ENCODE data around the gene FLT4. TPM values are rescaled to one million over a fixed set of nuclear protein-coding genes. Genes with fewer than 3 reads are reported as not detected.
"Not testable (repeated sequence)": the region's sequence is repeated elsewhere in the genome, so short reads cannot be mapped to it uniquely, and the experiment has no call there.

The FLT4 gene
- polyA plus RNA-seq, result 10.2 TPM
- long read RNA-seq, donor 1, result 0 reads
- long read RNA-seq, donor 2, result 0 reads
- long read RNA-seq, donor 3, partial matches to known transcripts, result 0 of 2 reads
- long read RNA-seq, donor 3, other reads (novel, unspliced or antisense), result 0 of 2 reads
- long read RNA-seq, donor 4, result 0 reads
- long read RNA-seq, donor 5, result 0 reads
- long read RNA-seq, donor 6, result 0 reads
- long read RNA-seq, donor 7, result 0 reads
- long read RNA-seq, donor 8, full-length matches to known transcripts, result 1 of 1 reads
- long read RNA-seq, donor 8, partial matches to known transcripts, result 0 of 1 reads
- long read RNA-seq, donor 8, other reads (novel, unspliced or antisense), result 0 of 1 reads
- long read RNA-seq, donor 9, result 0 reads
- long read RNA-seq, donor 10, full-length matches to known transcripts, result 1 of 1 reads
- long read RNA-seq, donor 10, partial matches to known transcripts, result 0 of 1 reads
- long read RNA-seq, donor 10, other reads (novel, unspliced or antisense), result 0 of 1 reads
- long read RNA-seq, donor 11, partial matches to known transcripts, result 5 of 5 reads
- long read RNA-seq, donor 11, other reads (novel, unspliced or antisense), result 0 of 5 reads

GRCh38 chr5:180649297-180650039 is at the start of gene FLT4:
Gene FLT4 (minus strand): TSS chr5:180649600. CDS start chr5:180649545, 55 bp downstream.
- Histone ChIP-seq H3K27ac (ENCODE audit: low read length) (no peak within 1 kb of the TSS), H3K36me3 (ENCODE audit: control insufficient read depth, insufficient read depth, low read length) (no peaks in the 10 kb centered on the region), H3K4me1 (ENCODE audit: control insufficient read depth, insufficient read depth, low read length) (no peaks in the 10 kb centered on the region), H3K9me3 (ENCODE audit: control insufficient read depth, low read depth, low read length) (no peaks in the 10 kb centered on the region), H3K4me3 (ENCODE audit: low read length) (no peak within 1 kb of the TSS), H3K27me3 (ENCODE audit: control insufficient read depth, insufficient read depth, low read length) (peaks cover 66% of the 10 kb centered on the region)
- no peak for DNase-seq
- no CpG with 5 or more reads among the region's 89 CpGs for WGBS (ENCODE audit: insufficient coverage, low lambda C conversion rate)

DNA sequence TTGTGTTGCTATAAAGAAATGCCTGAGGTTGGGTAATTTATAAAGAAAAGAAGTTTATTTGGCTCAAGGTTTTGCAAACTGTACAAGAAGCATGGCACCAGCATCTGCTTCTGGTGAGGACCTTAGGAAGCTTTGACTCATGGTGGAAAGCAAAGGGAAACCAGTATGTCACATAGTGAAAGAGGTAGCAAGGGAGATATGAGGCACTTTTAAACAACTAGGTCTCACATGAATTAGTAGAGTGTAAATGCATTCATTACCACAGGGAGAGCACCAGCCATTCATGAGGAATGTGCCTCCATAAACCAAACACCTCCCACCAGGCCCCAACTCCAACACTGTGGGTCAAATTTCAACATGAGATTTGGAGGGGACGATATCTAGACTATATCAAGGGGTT is 49.6 kb upstream of the FLT4 start:
- WGBS (ENCODE audit: insufficient coverage, low lambda C conversion rate), result no CpG with 5 or more reads among the region's 1 CpG
- H3K4me1 ChIP-seq (ENCODE audit: control insufficient read depth, insufficient read depth, low read length), result no peaks in the 10 kb centered on the region
- H3K36me3 ChIP-seq (ENCODE audit: control insufficient read depth, insufficient read depth, low read length), result no peaks in the 10 kb centered on the region
- no peak overlapping the region for H3K27ac ChIP-seq (ENCODE audit: low read length)
- no peaks in the 10 kb centered on the region for H3K9me3 ChIP-seq (ENCODE audit: control insufficient read depth, low read depth, low read length)
- H3K4me3 ChIP-seq (ENCODE audit: low read length), result no peak overlapping the region
- no peaks in the 10 kb centered on the region for H3K27me3 ChIP-seq (ENCODE audit: control insufficient read depth, insufficient read depth, low read length)
- no peak for DNase-seq

GRCh38 chr5:180696116-180696515 is 46.7 kb upstream of the FLT4 start:
- Histone ChIP-seq H3K4me1 (ENCODE audit: control insufficient read depth, insufficient read depth, low read length) (no peaks in the 10 kb centered on the region), H3K27me3 (ENCODE audit: control insufficient read depth, insufficient read depth, low read length) (peaks cover 9% of the 10 kb centered on the region), H3K27ac (ENCODE audit: low read length) (no peak overlapping the region), H3K9me3 (ENCODE audit: control insufficient read depth, low read depth, low read length) (no peaks in the 10 kb centered on the region), H3K36me3 (ENCODE audit: control insufficient read depth, insufficient read depth, low read length) (no peaks in the 10 kb centered on the region), H3K4me3 (ENCODE audit: low read length) (no peak overlapping the region)
- no peak for DNase-seq
- WGBS (ENCODE audit: insufficient coverage, low lambda C conversion rate), result no CpG with 5 or more reads among the region's 1 CpG

GRCh38 chr5:180692429-180692828 is 43.0 kb upstream of the FLT4 start:
- DNase-seq, result no peak
- Histone ChIP-seq H3K27me3 (ENCODE audit: control insufficient read depth, insufficient read depth, low read length) (peaks cover 15% of the 10 kb centered on the region), H3K9me3 (ENCODE audit: control insufficient read depth, low read depth, low read length) (no peaks in the 10 kb centered on the region), H3K4me1 (ENCODE audit: control insufficient read depth, insufficient read depth, low read length) (no peaks in the 10 kb centered on the region), H3K27ac (ENCODE audit: low read length) (no peak overlapping the region), H3K36me3 (ENCODE audit: control insufficient read depth, insufficient read depth, low read length) (no peaks in the 10 kb centered on the region), H3K4me3 (ENCODE audit: low read length) (no peak overlapping the region)
- WGBS (ENCODE audit: insufficient coverage, low lambda C conversion rate), result 60% methylated on average over 1 of the region's 3 CpGs

GRCh38 chr5:180691046-180691445 is 41.6 kb upstream of the FLT4 start:
- Histone ChIP-seq H3K4me3 (ENCODE audit: low read length) (no peak overlapping the region), H3K9me3 (ENCODE audit: control insufficient read depth, low read depth, low read length) (no peaks in the 10 kb centered on the region), H3K27ac (ENCODE audit: low read length) (no peak overlapping the region), H3K4me1 (ENCODE audit: control insufficient read depth, insufficient read depth, low read length) (no peaks in the 10 kb centered on the region), H3K36me3 (ENCODE audit: control insufficient read depth, insufficient read depth, low read length) (no peaks in the 10 kb centered on the region), H3K27me3 (ENCODE audit: control insufficient read depth, insufficient read depth, low read length) (peaks cover 15% of the 10 kb centered on the region)
- DNase-seq, result no peak
- no CpG with 5 or more reads among the region's 6 CpGs for WGBS (ENCODE audit: insufficient coverage, low lambda C conversion rate)

DNA sequence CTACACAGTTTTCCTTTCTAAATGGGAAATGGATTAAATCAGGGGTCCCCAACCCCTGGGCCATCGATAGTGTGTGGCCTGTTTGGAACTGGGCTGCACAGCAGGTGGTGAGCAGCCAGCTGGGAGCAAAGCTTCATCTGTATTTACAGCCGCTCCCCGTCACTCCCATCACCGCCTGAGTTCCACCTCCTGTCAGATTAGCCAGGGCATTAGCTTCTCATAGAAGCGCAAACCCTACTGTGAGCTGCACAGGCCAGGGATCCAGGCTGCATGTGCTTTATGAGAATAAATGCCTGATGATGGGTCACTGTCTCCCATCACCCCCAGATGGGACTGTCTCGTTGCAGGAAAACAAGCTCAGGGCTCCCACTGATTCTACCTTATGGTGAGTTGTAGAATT is 41.2 kb upstream of the FLT4 start:
- no peaks in the 10 kb centered on the region for H3K36me3 ChIP-seq (ENCODE audit: control insufficient read depth, insufficient read depth, low read length)
- no peak for DNase-seq
- H3K4me1 ChIP-seq (ENCODE audit: control insufficient read depth, insufficient read depth, low read length), result no peaks in the 10 kb centered on the region
- no CpG with 5 or more reads among the region's 6 CpGs for WGBS (ENCODE audit: insufficient coverage, low lambda C conversion rate)
- H3K4me3 ChIP-seq (ENCODE audit: low read length), result no peak overlapping the region
- no peaks in the 10 kb centered on the region for H3K9me3 ChIP-seq (ENCODE audit: control insufficient read depth, low read depth, low read length)
- no peak overlapping the region for H3K27ac ChIP-seq (ENCODE audit: low read length)
- H3K27me3 ChIP-seq (ENCODE audit: control insufficient read depth, insufficient read depth, low read length), result peaks cover 18% of the 10 kb centered on the region

GRCh38 chr5:180689775-180690174 is 40.4 kb upstream of the FLT4 start:
- H3K4me1 ChIP-seq (ENCODE audit: control insufficient read depth, insufficient read depth, low read length), result no peaks in the 10 kb centered on the region
- WGBS (ENCODE audit: insufficient coverage, low lambda C conversion rate), result 87% methylated on average over 3 of the region's 7 CpGs
- no peak for DNase-seq
- H3K36me3 ChIP-seq (ENCODE audit: control insufficient read depth, insufficient read depth, low read length), result no peaks in the 10 kb centered on the region
- H3K27me3 ChIP-seq (ENCODE audit: control insufficient read depth, insufficient read depth, low read length), result peaks cover 18% of the 10 kb centered on the region
- no peak overlapping the region for H3K4me3 ChIP-seq (ENCODE audit: low read length)
- H3K9me3 ChIP-seq (ENCODE audit: control insufficient read depth, low read depth, low read length), result no peaks in the 10 kb centered on the region
- no peak overlapping the region for H3K27ac ChIP-seq (ENCODE audit: low read length)

DNA sequence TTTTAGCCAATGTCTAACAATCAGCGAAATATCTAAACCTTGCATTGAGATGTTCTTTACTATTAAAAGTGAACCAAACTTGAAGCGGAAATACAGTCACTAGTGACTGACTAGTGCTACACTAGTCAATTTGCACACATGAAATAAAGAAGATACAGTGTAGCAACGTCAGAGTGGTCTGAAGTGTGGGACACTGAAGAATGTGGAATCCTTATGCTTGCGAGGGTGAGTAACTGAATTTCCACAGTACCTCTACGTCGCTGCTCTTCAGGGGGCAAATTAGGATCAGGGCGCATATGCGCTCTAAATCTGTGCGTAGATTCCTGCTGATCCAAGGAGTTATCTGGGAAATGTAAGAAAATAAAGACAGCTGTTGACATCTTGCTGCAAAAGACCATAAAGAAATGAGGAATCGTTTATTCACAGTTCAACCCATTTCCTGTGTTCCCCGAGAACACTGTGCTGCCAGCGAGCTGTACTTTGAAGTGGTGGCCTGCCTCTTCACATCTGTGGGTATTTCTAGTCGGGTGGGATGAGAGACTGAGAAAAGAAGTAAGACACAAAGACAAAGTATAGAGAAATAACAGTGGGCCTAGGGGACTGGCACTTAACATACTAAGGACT is 39.8 kb upstream of the FLT4 start:
- DNase-seq, result no peak
- H3K4me1 ChIP-seq (ENCODE audit: control insufficient read depth, insufficient read depth, low read length), result no peaks in the 10 kb centered on the region
- H3K27me3 ChIP-seq (ENCODE audit: control insufficient read depth, insufficient read depth, low read length), result peaks cover 18% of the 10 kb centered on the region
- H3K9me3 ChIP-seq (ENCODE audit: control insufficient read depth, low read depth, low read length), result no peaks in the 10 kb centered on the region
- no peak overlapping the region for H3K27ac ChIP-seq (ENCODE audit: low read length)
- 93% methylated on average over 3 of the region's 13 CpGs for WGBS (ENCODE audit: insufficient coverage, low lambda C conversion rate)
- no peak overlapping the region for H3K4me3 ChIP-seq (ENCODE audit: low read length)
- no peaks in the 10 kb centered on the region for H3K36me3 ChIP-seq (ENCODE audit: control insufficient read depth, insufficient read depth, low read length)

DNA sequence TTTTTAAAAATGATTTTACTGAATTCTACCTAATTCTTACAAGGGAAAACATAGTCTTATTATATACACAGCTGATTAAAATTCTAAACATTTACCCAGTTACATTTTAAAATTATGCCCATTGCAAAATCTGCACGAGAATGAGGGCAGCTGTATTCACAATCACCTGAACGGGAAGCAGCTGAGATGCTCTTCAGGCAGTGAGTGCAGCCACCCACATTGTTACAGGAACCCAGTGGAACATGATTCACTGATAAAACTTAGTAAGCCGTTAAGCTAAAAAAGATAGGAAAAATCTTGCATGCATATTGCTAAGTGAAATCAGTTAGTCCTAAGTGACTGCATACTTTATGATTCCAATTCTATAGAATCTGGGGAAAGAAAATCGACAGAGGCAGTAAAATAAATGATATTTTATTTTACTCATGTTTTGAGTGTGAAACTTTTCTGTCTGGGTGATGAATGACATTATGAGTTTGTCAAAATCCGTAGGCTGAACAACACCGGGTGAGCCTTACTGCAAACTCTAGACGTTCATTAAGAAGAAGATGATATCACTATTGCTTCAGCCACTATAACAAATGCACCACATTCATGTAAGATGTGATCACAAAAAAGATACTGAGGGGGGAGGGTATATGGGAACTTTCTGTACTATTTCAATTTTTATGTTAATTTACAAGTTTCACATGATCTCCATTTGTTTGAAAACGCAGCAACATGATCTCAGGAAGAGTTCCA is 39.1 kb upstream of the FLT4 start:
- H3K4me1 ChIP-seq (ENCODE audit: control insufficient read depth, insufficient read depth, low read length), result no peaks in the 10 kb centered on the region
- no peaks in the 10 kb centered on the region for H3K9me3 ChIP-seq (ENCODE audit: control insufficient read depth, low read depth, low read length)
- no peak for DNase-seq
- H3K4me3 ChIP-seq (ENCODE audit: low read length), result no peak overlapping the region
- H3K27me3 ChIP-seq (ENCODE audit: control insufficient read depth, insufficient read depth, low read length), result peaks cover 17% of the 10 kb centered on the region
- no CpG with 5 or more reads among the region's 8 CpGs for WGBS (ENCODE audit: insufficient coverage, low lambda C conversion rate)
- no peak overlapping the region for H3K27ac ChIP-seq (ENCODE audit: low read length)
- H3K36me3 ChIP-seq (ENCODE audit: control insufficient read depth, insufficient read depth, low read length), result no peaks in the 10 kb centered on the region

GRCh38 chr5:180686799-180687198 is 37.4 kb upstream of the FLT4 start:
- DNase-seq; H3K27ac ChIP-seq (ENCODE audit: low read length); H3K4me3 ChIP-seq (ENCODE audit: low read length); H3K4me1 ChIP-seq (ENCODE audit: control insufficient read depth, insufficient read depth, low read length); H3K36me3 ChIP-seq (ENCODE audit: control insufficient read depth, insufficient read depth, low read length); H3K9me3 ChIP-seq (ENCODE audit: control insufficient read depth, low read depth, low read length): not testable (repeated sequence)
- peaks cover 15% of the 10 kb centered on the region for H3K27me3 ChIP-seq (ENCODE audit: control insufficient read depth, insufficient read depth, low read length)
- 52% methylated on average over 3 of the region's 12 CpGs for WGBS (ENCODE audit: insufficient coverage, low lambda C conversion rate)
